ENCODE measurements around the gene TMEM184B. TPM values are rescaled to one million over a fixed set of nuclear protein-coding genes. Genes with fewer than 3 reads are reported as not detected.

Gene TMEM184B
- total and polyA plus RNA-seq, 2 experiments from 2014 or later: 42.2 to 95.1 TPM

GRCh38 chr22:38214302-38215056, 58.3 kb downstream of the TMEM184B start:
- Histone ChIP-seq H3K27me3 (ENCODE audit: insufficient read depth) (peaks cover 22% of the 10 kb centered on the region), H3K36me3 (ENCODE audit: insufficient read depth) (no peaks in the 10 kb centered on the region), H3K4me2 (peak overlapping the region; percentile 87), H3K4me1 (ENCODE audit: insufficient read depth) (peaks cover 23% of the 10 kb centered on the region), H3K27ac (ENCODE audit: low read depth) (peak overlapping the region; percentile 45; the same call in 1 of the 2 replicates), H4K20me1 (replicated peaks; ENCODE audit: insufficient read depth) (peaks cover 7% of the 10 kb centered on the region; the same call in 1 of the 2 replicates), H3K9me2 (ENCODE audit: insufficient read depth) (no peaks in the 10 kb centered on the region), H3K4me3 (peak overlapping the region; percentile 61), H2AFZ (peak overlapping the region; percentile 47; the same call in 1 of the 2 replicates), H3F3A (replicated peaks; ENCODE audit: low read depth) (0 out of 2 replicates have a peak, but pooled peaks cover 21% of the 10 kb centered on the region), H3K79me2 (replicated peaks; ENCODE audit: insufficient read depth) (no peaks in the 10 kb centered on the region)
- H3K4me1 Mint-ChIP-seq: peaks cover 36% of the 10 kb centered on the region
- peaks cover 3% of the 10 kb centered on the region; the same call in 1 of the 3 replicates for H3K9me3 Mint-ChIP-seq
- 0 out of 2 replicates have a peak overlapping the region, but pooled peaks have one; percentile 49 for H3K27ac Mint-ChIP-seq
- peak; percentile 92 for DNase-seq (ENCODE audit: low spot score)
- H3K4me3 Mint-ChIP-seq: peak overlapping the region; percentile 73
- peaks cover 5% of the 10 kb centered on the region for H3K36me3 Mint-ChIP-seq (ENCODE audit: low read depth)
- ATAC-seq: peak; percentile 59
- peaks cover 36% of the 10 kb centered on the region for H3K27me3 Mint-ChIP-seq (ENCODE audit: insufficient read depth, low read depth, poor library complexity)
- no peak for TF ChIP-seq JUNB (IDR thresholded peaks at IDR 0.05; ENCODE audit: unreplicated experiment)
- TF ChIP-seq CTCF (conservative IDR thresholded peaks at IDR 0.05; ENCODE audit: low read depth in 2 of 2): peak in 1 of 2 experiments; percentile 28; a peak in 2 of 4 replicates
- peak; percentile 60 for TF ChIP-seq CREB1 (CRISPR knock-in tag; IDR thresholded peaks at IDR 0.05; ENCODE audit: low read depth)

GRCh38 chr22:38213990-38214301, 58.9 kb downstream of the TMEM184B start:
- 0 out of 2 replicates have a peak, but pooled peaks cover 18% of the 10 kb centered on the region for H3F3A ChIP-seq (replicated peaks; ENCODE audit: low read depth)
- H3K79me2 ChIP-seq (replicated peaks; ENCODE audit: insufficient read depth): no peaks in the 10 kb centered on the region
- H3K4me2 ChIP-seq: peak overlapping the region; percentile 87
- no peak for TF ChIP-seq EZH2phosphoT487 (IDR thresholded peaks at IDR 0.05; ENCODE audit: unreplicated experiment)
- no peak for TF ChIP-seq EZH2 (IDR thresholded peaks at IDR 0.05; ENCODE audit: low read depth, unreplicated experiment)
- TF ChIP-seq ZNF331 (CRISPR knock-in tag; IDR thresholded peaks at IDR 0.05; ENCODE audit: low read depth): no peak
- no peak for TF ChIP-seq REST (IDR thresholded peaks at IDR 0.05; ENCODE audit: unreplicated experiment)
- TF ChIP-seq NANOG (IDR thresholded peaks at IDR 0.05; ENCODE audit: borderline replicate concordance): no peak
- no peak for TF ChIP-seq CTCF (conservative IDR thresholded peaks at IDR 0.05; ENCODE audit: low read depth in 2 of 2)
- no peak for TF ChIP-seq STAT1 (IDR thresholded peaks at IDR 0.05; ENCODE audit: unreplicated experiment)
- TF ChIP-seq ZNF114 (CRISPR knock-in tag; IDR thresholded peaks at IDR 0.05): no peak
- peak overlapping the region; percentile 47; the same call in 1 of the 2 replicates for H2AFZ ChIP-seq
- no peaks in the 10 kb centered on the region for H3K9me2 ChIP-seq (ENCODE audit: insufficient read depth)
- ATAC-seq: peak; percentile 11
- Mint-ChIP-seq H3K27me3 (ENCODE audit: insufficient read depth, low read depth, poor library complexity) (peaks cover 32% of the 10 kb centered on the region), H3K9me3 (peaks cover 3% of the 10 kb centered on the region; the same call in 1 of the 3 replicates), H3K27ac (no peak overlapping the region), H3K36me3 (ENCODE audit: low read depth) (peaks cover 5% of the 10 kb centered on the region), H3K4me3 (peak overlapping the region; percentile 73), H3K4me1 (peaks cover 30% of the 10 kb centered on the region)
- H3K27ac ChIP-seq (ENCODE audit: low read depth): no peak overlapping the region
- peaks cover 22% of the 10 kb centered on the region for H3K27me3 ChIP-seq (ENCODE audit: insufficient read depth)
- no peaks in the 10 kb centered on the region for H3K36me3 ChIP-seq (ENCODE audit: insufficient read depth)
- peak overlapping the region; percentile 61 for H3K4me3 ChIP-seq
- H3K4me1 ChIP-seq (ENCODE audit: insufficient read depth): peaks cover 18% of the 10 kb centered on the region
- peaks cover 7% of the 10 kb centered on the region; the same call in 1 of the 2 replicates for H4K20me1 ChIP-seq (replicated peaks; ENCODE audit: insufficient read depth)
- DNase-seq (ENCODE audit: low spot score): peak; percentile 47

Data from GM23338 (cell line).